ENCODE measurements around the gene RIMBP2.

DNA sequence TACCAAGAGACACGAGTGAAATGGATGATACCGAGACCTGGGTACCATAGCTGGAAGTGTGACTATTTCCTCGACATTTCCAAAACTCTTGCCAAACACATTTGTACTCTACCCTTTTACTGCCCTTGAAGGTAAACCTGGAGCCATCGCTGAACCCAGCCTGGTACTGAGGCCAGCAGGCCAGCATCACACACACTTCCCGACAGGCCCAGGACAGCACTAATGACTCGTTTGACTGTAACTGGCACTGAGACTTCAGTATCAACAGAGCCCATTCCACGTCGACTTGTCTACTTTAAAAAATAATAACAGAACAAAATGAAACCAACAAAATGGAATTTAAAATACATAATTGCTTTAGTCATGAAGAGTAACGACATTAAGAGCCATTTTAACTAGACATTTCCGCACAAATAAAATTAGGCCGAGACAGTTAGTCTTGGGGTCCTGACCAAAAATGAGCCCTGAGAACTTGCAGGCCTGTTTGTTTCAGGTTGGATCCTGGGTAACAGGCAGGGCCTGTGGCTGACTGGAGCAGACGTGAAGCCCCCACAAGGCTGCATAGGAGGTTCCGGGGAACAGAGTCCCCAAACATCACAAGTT, 94.3 kb downstream of the RIMBP2 start:
- no peak for TF ChIP-seq EZH2phosphoT487 (IDR thresholded peaks at IDR 0.05; ENCODE audit: low read length)
- TF ChIP-seq, protein P1, sequence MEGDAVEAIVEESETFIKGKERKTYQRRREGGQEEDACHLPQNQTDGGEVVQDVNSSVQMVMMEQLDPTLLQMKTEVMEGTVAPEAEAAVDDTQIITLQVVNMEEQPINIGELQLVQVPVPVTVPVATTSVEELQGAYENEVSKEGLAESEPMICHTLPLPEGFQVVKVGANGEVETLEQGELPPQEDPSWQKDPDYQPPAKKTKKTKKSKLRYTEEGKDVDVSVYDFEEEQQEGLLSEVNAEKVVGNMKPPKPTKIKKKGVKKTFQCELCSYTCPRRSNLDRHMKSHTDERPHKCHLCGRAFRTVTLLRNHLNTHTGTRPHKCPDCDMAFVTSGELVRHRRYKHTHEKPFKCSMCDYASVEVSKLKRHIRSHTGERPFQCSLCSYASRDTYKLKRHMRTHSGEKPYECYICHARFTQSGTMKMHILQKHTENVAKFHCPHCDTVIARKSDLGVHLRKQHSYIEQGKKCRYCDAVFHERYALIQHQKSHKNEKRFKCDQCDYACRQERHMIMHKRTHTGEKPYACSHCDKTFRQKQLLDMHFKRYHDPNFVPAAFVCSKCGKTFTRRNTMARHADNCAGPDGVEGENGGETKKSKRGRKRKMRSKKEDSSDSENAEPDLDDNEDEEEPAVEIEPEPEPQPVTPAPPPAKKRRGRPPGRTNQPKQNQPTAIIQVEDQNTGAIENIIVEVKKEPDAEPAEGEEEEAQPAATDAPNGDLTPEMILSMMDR (IDR thresholded peaks at IDR 0.05; ENCODE audit: low read length): no peak
